VCaP (cell line): ENCODE measurements around the gene FIBP.

Source experiments
- H3K27ac ChIP-seq: fragments of 450-650 bp; 2 replicates; pipeline ENCODE4 v1.5.1; 2017
- CTCF ChIP-seq: fragments of 450-650 bp; conservative IDR thresholded peaks from 2 replicates; pipeline ENCODE4 v1.5.1; 2017; ENCODE audit warnings: mild to moderate bottlenecking, moderate library complexity

Gene FIBP

GRCh38 chr11:65918211-65919140, 30.2 kb upstream of the FIBP start, which contains the start of gene C11orf68:
TSS of gene C11orf68 (minus strand) at chr11:65919062. CDS start at chr11:65919031, 31 bp downstream.
- TF ChIP-seq CTCF, result no peak
- H3K27ac ChIP-seq, result peak within 1 kb of the TSS; percentile 100

GRCh38 chr11:65917434-65918210, 29.4 kb upstream of the FIBP start:
- H3K27ac ChIP-seq, result peak overlapping the region; percentile 100
- no peak for TF ChIP-seq CTCF

- peak overlapping the region; percentile 100; the same call in 1 of the 2 replicates for H3K27ac ChIP-seq
- TF ChIP-seq CTCF, result no peak
Observed at GRCh38 chr11:65917077-65917433, 28.8 kb upstream of the FIBP start.

GRCh38 chr11:65916391-65916790, 28.1 kb upstream of the FIBP start:
- no peak for TF ChIP-seq CTCF
- peak overlapping the region; percentile 100; the same call in 1 of the 2 replicates for H3K27ac ChIP-seq

GRCh38 chr11:65915821-65916251, 27.6 kb upstream of the FIBP start:
- TF ChIP-seq CTCF, result no peak
- H3K27ac ChIP-seq, result no peak overlapping the region

- no peak for TF ChIP-seq CTCF
- no peak overlapping the region for H3K27ac ChIP-seq
Observed at GRCh38 chr11:65915101-65915820, 27.0 kb upstream of the FIBP start.

GRCh38 chr11:65912845-65913244, 24.6 kb upstream of the FIBP start:
- TF ChIP-seq CTCF, result no peak
- no peak overlapping the region for H3K27ac ChIP-seq
